MCF 10A (cell line): ENCODE data around the gene IGSF8. TPM values are rescaled to one million over a fixed set of nuclear protein-coding genes. Genes with fewer than 3 reads are reported as not detected.
A peak's percentile ranks its signal among the peaks of the same experiment; 100 is the strongest.

Source experiments
- BruUV-seq: library from RNA; stranded (reverse); fragments of 400-500 nt; replicated peaks from 2 replicates; lab custom pipeline; 2021; lab: Mats Ljungman, UMichigan
- CTCF ChIA-PET: fragments of 300-600 bp; sonication (Branson Sonifier 250); formaldehyde crosslinking; extraction: SDS; loops from one replicate; lab custom pipeline; 2021; ENCODE audit warnings: antibody characterized with exemption, inconsistent platforms; lab: Yijun Ruan, JAX
- POLR2A ChIA-PET: fragments of 300-600, 350-650 bp; sonication (Branson Sonifier 250); formaldehyde crosslinking; extraction: SDS; loops from one replicate; lab custom pipeline; 2020; ENCODE audit warnings: antibody characterized with exemption, inconsistent platforms; lab: Yijun Ruan, JAX
- DNase-seq: peaks from one replicate; pipeline ENCODE4 v3.0.0-alpha.2; 2018; ENCODE audit not compliant: unreplicated experiment
- H3K27ac Mint-ChIP-seq: one replicate; pipeline ENCODE4 v1.8.0; 2022; ENCODE audit warnings: mild to moderate bottlenecking, low read depth, mixed read lengths; ENCODE audit not compliant: unreplicated experiment
- H3K27me3 Mint-ChIP-seq: one replicate; pipeline ENCODE4 v1.8.0; 2022; ENCODE audit warnings: mixed read lengths; ENCODE audit not compliant: insufficient read depth, unreplicated experiment
- H3K36me3 Mint-ChIP-seq: one replicate; pipeline ENCODE4 v1.8.0; 2022; ENCODE audit warnings: mild to moderate bottlenecking, moderate library complexity, mixed read lengths; ENCODE audit not compliant: insufficient read depth, unreplicated experiment
- H3K4me1 Mint-ChIP-seq: one replicate; pipeline ENCODE4 v1.8.0; 2022; ENCODE audit warnings: mixed read lengths; ENCODE audit not compliant: insufficient read depth, unreplicated experiment
- H3K4me3 Mint-ChIP-seq: one replicate; pipeline ENCODE4 v1.8.0; 2022; ENCODE audit warnings: mild to moderate bottlenecking, moderate library complexity, mixed read lengths; ENCODE audit not compliant: unreplicated experiment
- H3K9me3 Mint-ChIP-seq: one replicate; pipeline ENCODE4 v1.8.0; 2022; ENCODE audit warnings: mixed read lengths; ENCODE audit not compliant: unreplicated experiment
- CTCF ChIP-seq: fragments of 200-600 bp; IDR thresholded peaks from one replicate; pipeline ENCODE4 v1.8.0; 2022; ENCODE audit warnings: antibody characterized with exemption, mild to moderate bottlenecking; ENCODE audit not compliant: unreplicated experiment
- intact Hi-C: fragments of 100-400 bp; cut with micrococcal nuclease; formaldehyde crosslinking; loops from 2 replicates; pipeline ENCODE4 v1.14.1; 2022
- total RNA-seq: library from RNA; stranded (reverse); gene quantifications from 2 replicates; pipeline ENCODE4 v1.2.3, GENCODE V29; 2022

IGSF8 gene
- total RNA-seq, 1 experiment from 2014 or later: 13.8 TPM

- ChIA-PET CTCF (interaction anchor here (0.5 to 49.6 kb wide), 6 partner anchors 10 to 306 kb away, joined by 3 to 1546 read pairs (median 4); partner anchors contain the start of genes IGSF8, KCNJ10, KCNJ9 and PIGM), POLR2A (interaction anchor here (1.4 kb wide), 1 partner anchor 8 kb away, joined by 7 read pairs; no protein-coding TSS in a partner anchor)
- peaks cover 47% of the 10 kb centered on the region for H3K27me3 Mint-ChIP-seq
- intact Hi-C loops: loop anchor here (10.0 kb wide), 1 partner anchor 136 kb away; no protein-coding TSS in a partner anchor
- no TSS peak for BruUV-seq
- no peak overlapping the region for H3K27ac Mint-ChIP-seq
- H3K9me3 Mint-ChIP-seq: no peaks in the 10 kb centered on the region
- DNase-seq: no peak
- no peak for TF ChIP-seq CTCF
- no peak overlapping the region for H3K4me3 Mint-ChIP-seq
- no peaks in the 10 kb centered on the region for H3K4me1 Mint-ChIP-seq
- no peaks in the 10 kb centered on the region for H3K36me3 Mint-ChIP-seq
Observed at GRCh38 chr1:160071289-160071688, 27.1 kb downstream of the IGSF8 start.

GRCh38 chr1:160070243-160071163 lies 27.9 kb downstream of the IGSF8 start:
- ChIA-PET POLR2A (no interaction called here), CTCF (interaction anchor here (0.7 to 49.6 kb wide), 3 partner anchors 10 to 53 kb away, joined by 3 to 1546 read pairs (median 1546); partner anchors contain the start of genes IGSF8, KCNJ10 and KCNJ9)
- no peak overlapping the region for H3K27ac Mint-ChIP-seq
- H3K4me3 Mint-ChIP-seq: peak overlapping the region; percentile 40
- H3K4me1 Mint-ChIP-seq: no peaks in the 10 kb centered on the region
- TF ChIP-seq CTCF: no peak
- H3K9me3 Mint-ChIP-seq: no peaks in the 10 kb centered on the region
- H3K36me3 Mint-ChIP-seq: no peaks in the 10 kb centered on the region
- peaks cover 55% of the 10 kb centered on the region for H3K27me3 Mint-ChIP-seq
- intact Hi-C loops: loop anchor here (10.0 kb wide), 1 partner anchor 136 kb away; no protein-coding TSS in a partner anchor
- no TSS peak for BruUV-seq
- no peak for DNase-seq

- intact Hi-C loops: loop anchor here (10.0 kb wide), 1 partner anchor 135 kb away; no protein-coding TSS in a partner anchor
Observed at GRCh38 chr1:160069460-160070231, 28.8 kb downstream of the IGSF8 start, which contains the start of gene KCNJ10. Gene KCNJ10, minus strand, starts transcription at chr1:160070160. Its CDS starts 27,628 bp downstream, at chr1:160042532.

More at GRCh38 chr1:160069460-160070231, 28.8 kb downstream of the IGSF8 start, which contains the start of gene KCNJ10:
- POLR2A ChIA-PET: no interaction called here
- Mint-ChIP-seq H3K27me3 (peaks cover 62% of the 10 kb centered on the region), H3K27ac (no peak within 1 kb of the TSS), H3K4me3 (peak within 1 kb of the TSS; percentile 40), H3K4me1 (no peaks in the 10 kb centered on the region), H3K36me3 (no peaks in the 10 kb centered on the region), H3K9me3 (no peaks in the 10 kb centered on the region)
- no peak for DNase-seq
- CTCF ChIA-PET: interaction anchor here (0.7 to 49.6 kb wide), 3 partner anchors 11 to 54 kb away, joined by 3 to 1546 read pairs (median 1546); partner anchors contain the start of genes IGSF8, KCNJ10 and KCNJ9
- no peak for TF ChIP-seq CTCF
- BruUV-seq: no TSS peak
